HEK293 (cell line): ENCODE measurements around the gene ARF3.

Experiments used
- CTCF ChIA-PET: fragments of 350-600 bp; formaldehyde crosslinking; extraction: SDS; loops from one replicate; lab custom pipeline; 2021; ENCODE audit warnings: antibody characterized with exemption; lab: Yijun Ruan, JAX
- POLR2A ChIA-PET: fragments of 300-600 bp; formaldehyde crosslinking; extraction: SDS; loops from one replicate; lab custom pipeline; 2020; ENCODE audit warnings: antibody characterized with exemption, inconsistent platforms; lab: Yijun Ruan, JAX
- H3K27ac ChIP-seq: fragments of 200-500 bp; sonication (Bioruptor generic); 2 replicates; pipeline ENCODE4 v1.5.1; 2014; ENCODE audit warnings: low read depth, low read length, control low read depth, inconsistent platforms; ENCODE audit errors: extremely low read depth
- H3K36me3 ChIP-seq, 2 experiments: fragments of 200-500 bp in 1 of 2; sonication (Bioruptor generic) in 1 of 2; 1 replicate in 1 of 2; 2 replicates in 1 of 2; pipeline ENCODE4 v1.5.1; 2014 to 2017; ENCODE audit warnings: inconsistent platforms in 2 of 2, low read length in 2 of 2; ENCODE audit not compliant: control insufficient read depth in 2 of 2, insufficient read depth in 1 of 2
- H3K4me1 ChIP-seq: fragments of 200-500 bp; sonication (Bioruptor generic); 2 replicates; pipeline ENCODE4 v1.5.1; 2014; ENCODE audit warnings: mild to moderate bottlenecking, low read length, inconsistent platforms; ENCODE audit not compliant: control insufficient read depth, insufficient read depth
- H3K4me3 ChIP-seq: 2 replicates; pipeline ENCODE4 v1.5.1; 2011; ENCODE audit warnings: low read depth, mild to moderate bottlenecking, control low read depth, low read length, moderate library complexity
- H3K9me3 ChIP-seq: fragments of 200-500 bp; sonication (Bioruptor generic); 2 replicates; pipeline ENCODE4 v1.5.1; 2014; ENCODE audit warnings: low read depth, low read length, inconsistent platforms; ENCODE audit not compliant: control insufficient read depth, insufficient read depth
- ELK4 ChIP-seq: IDR thresholded peaks from 2 replicates; pipeline ENCODE4 v1.6.1; 2011; ENCODE audit warnings: mild to moderate bottlenecking, low read depth, low read length, borderline replicate concordance
- KLF9 ChIP-seq: fragments of 450-650 bp; formaldehyde crosslinking; IDR thresholded peaks from 2 replicates; pipeline ENCODE4 v1.5.1; 2016; ENCODE audit warnings: missing biosample characterization, missing genetic modification characterization, low read depth
- PRDM1 ChIP-seq: fragments of 450-650 bp; formaldehyde crosslinking; IDR thresholded peaks from 2 replicates; pipeline ENCODE4; 2016; ENCODE audit warnings: missing biosample characterization, missing genetic modification characterization
- SP3 ChIP-seq: fragments of 450-650 bp; formaldehyde crosslinking; IDR thresholded peaks from 2 replicates; pipeline ENCODE4 v1.5.1; 2016; ENCODE audit warnings: missing biosample characterization, missing genetic modification characterization
- ZBTB10 ChIP-seq: fragments of 450-650 bp; formaldehyde crosslinking; IDR thresholded peaks from 2 replicates; pipeline ENCODE4 v1.5.1; 2016; ENCODE audit warnings: missing biosample characterization, missing genetic modification characterization
- ZBTB26 ChIP-seq: fragments of 450-650 bp; formaldehyde crosslinking; optimal IDR thresholded peaks from 2 replicates; pipeline ENCODE3; 2016; ENCODE audit warnings: missing biosample characterization, mild to moderate bottlenecking, missing genetic modification characterization
- ZNF133 ChIP-seq: fragments of 450-650 bp; formaldehyde crosslinking; IDR thresholded peaks from 2 replicates; pipeline ENCODE4 v1.5.1; 2016; ENCODE audit warnings: missing biosample characterization, missing genetic modification characterization
- ZNF146 ChIP-seq: fragments of 450-650 bp; formaldehyde crosslinking; IDR thresholded peaks from 2 replicates; pipeline ENCODE4 v1.5.1; 2016; ENCODE audit warnings: missing biosample characterization, missing genetic modification characterization
- ZNF155 ChIP-seq: fragments of 450-650 bp; formaldehyde crosslinking; IDR thresholded peaks from 2 replicates; pipeline ENCODE4 v1.5.1; 2016; ENCODE audit warnings: missing biosample characterization, missing genetic modification characterization
- ZNF248 ChIP-seq: fragments of 450-650 bp; formaldehyde crosslinking; IDR thresholded peaks from 2 replicates; pipeline ENCODE4 v1.5.1; 2017; ENCODE audit warnings: missing biosample characterization, missing genetic modification characterization
- ZNF335 ChIP-seq: fragments of 450-650 bp; formaldehyde crosslinking; conservative IDR thresholded peaks from 2 replicates; pipeline ENCODE4 v1.5.1; 2016; ENCODE audit warnings: missing biosample characterization, missing genetic modification characterization
- ZNF350 ChIP-seq: fragments of 450-650 bp; formaldehyde crosslinking; IDR thresholded peaks from 2 replicates; pipeline ENCODE4 v1.5.0; 2017; ENCODE audit warnings: missing biosample characterization, mild to moderate bottlenecking, missing genetic modification characterization
- ZNF391 ChIP-seq: fragments of 450-650 bp; formaldehyde crosslinking; IDR thresholded peaks from 2 replicates; pipeline ENCODE4 v1.5.1; 2016; ENCODE audit warnings: low read depth, missing biosample characterization, missing genetic modification characterization, borderline replicate concordance
- ZNF544 ChIP-seq: fragments of 450-650 bp; formaldehyde crosslinking; IDR thresholded peaks from 2 replicates; pipeline ENCODE4 v1.5.0; 2017; ENCODE audit warnings: missing biosample characterization, missing genetic modification characterization
- ZNF580 ChIP-seq: fragments of 450-650 bp; formaldehyde crosslinking; IDR thresholded peaks from 2 replicates; pipeline ENCODE4 v1.5.1; 2016; ENCODE audit warnings: missing biosample characterization, missing genetic modification characterization
- ZNF654 ChIP-seq: fragments of 450-650 bp; formaldehyde crosslinking; IDR thresholded peaks from 2 replicates; pipeline ENCODE4 v1.5.1; 2016; ENCODE audit warnings: low read depth, missing biosample characterization, missing genetic modification characterization
- ZNF776 ChIP-seq: fragments of 450-650 bp; formaldehyde crosslinking; IDR thresholded peaks from 2 replicates; pipeline ENCODE4 v1.5.0; 2017; ENCODE audit warnings: missing biosample characterization, missing genetic modification characterization, borderline replicate concordance
- ZSCAN5A ChIP-seq: fragments of 450-650 bp; formaldehyde crosslinking; IDR thresholded peaks from 2 replicates; pipeline ENCODE4 v1.5.1; 2016; ENCODE audit warnings: missing biosample characterization, missing genetic modification characterization
- TF ChIP-seq, protein P1 (sequence below): fragments of 450-650 bp; formaldehyde crosslinking; IDR thresholded peaks from 2 replicates; pipeline ENCODE4 v1.5.1; 2017; ENCODE audit warnings: missing biosample characterization, missing genetic modification characterization
- TF ChIP-seq, protein P2 (sequence below): fragments of 450-650 bp; formaldehyde crosslinking; IDR thresholded peaks from 2 replicates; pipeline ENCODE4 v1.5.1; 2016; ENCODE audit warnings: missing biosample characterization, missing genetic modification characterization

Gene ARF3

GRCh38 chr12:48965298-48965838, 8.1 kb upstream of the ARF3 start:
- peaks cover 9% of the 10 kb centered on the region for H3K4me1 ChIP-seq
- POLR2A ChIA-PET: interaction anchor here (0.6 kb wide), 1 partner anchor 205 kb away, joined by 5 read pairs; no protein-coding TSS in a partner anchor
- H3K27ac ChIP-seq: no peak overlapping the region
- TF ChIP-seq ZNF544 (tag by site-specific recombination) (no peak), ZNF248 (no peak), ZSCAN5A (no peak), ZNF133 (tag by site-specific recombination) (no peak), ZNF335 (no peak), ZNF580 (tag by site-specific recombination) (no peak), PRDM1 (tag by site-specific recombination) (peak; percentile 22; the same call in 1 of the 2 replicates), KLF9 (no peak), ZNF350 (tag by site-specific recombination) (no peak), ZBTB26 (no peak), ELK4 (no peak), ZNF146 (tag by site-specific recombination) (no peak), SP3 (tag by site-specific recombination) (no peak), ZBTB10 (tag by site-specific recombination) (no peak), ZNF654 (tag by site-specific recombination) (peak; percentile 25), ZNF391 (no peak), ZNF776 (tag by site-specific recombination) (no peak), ZNF155 (tag by site-specific recombination) (no peak)
- TF ChIP-seq, protein P1, sequence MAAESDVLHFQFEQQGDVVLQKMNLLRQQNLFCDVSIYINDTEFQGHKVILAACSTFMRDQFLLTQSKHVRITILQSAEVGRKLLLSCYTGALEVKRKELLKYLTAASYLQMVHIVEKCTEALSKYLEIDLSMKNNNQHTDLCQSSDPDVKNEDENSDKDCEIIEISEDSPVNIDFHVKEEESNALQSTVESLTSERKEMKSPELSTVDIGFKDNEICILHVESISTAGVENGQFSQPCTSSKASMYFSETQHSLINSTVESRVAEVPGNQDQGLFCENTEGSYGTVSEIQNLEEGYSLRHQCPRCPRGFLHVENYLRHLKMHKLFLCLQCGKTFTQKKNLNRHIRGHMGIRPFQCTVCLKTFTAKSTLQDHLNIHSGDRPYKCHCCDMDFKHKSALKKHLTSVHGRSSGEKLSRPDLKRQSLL: no peak
- TF ChIP-seq, protein P2, sequence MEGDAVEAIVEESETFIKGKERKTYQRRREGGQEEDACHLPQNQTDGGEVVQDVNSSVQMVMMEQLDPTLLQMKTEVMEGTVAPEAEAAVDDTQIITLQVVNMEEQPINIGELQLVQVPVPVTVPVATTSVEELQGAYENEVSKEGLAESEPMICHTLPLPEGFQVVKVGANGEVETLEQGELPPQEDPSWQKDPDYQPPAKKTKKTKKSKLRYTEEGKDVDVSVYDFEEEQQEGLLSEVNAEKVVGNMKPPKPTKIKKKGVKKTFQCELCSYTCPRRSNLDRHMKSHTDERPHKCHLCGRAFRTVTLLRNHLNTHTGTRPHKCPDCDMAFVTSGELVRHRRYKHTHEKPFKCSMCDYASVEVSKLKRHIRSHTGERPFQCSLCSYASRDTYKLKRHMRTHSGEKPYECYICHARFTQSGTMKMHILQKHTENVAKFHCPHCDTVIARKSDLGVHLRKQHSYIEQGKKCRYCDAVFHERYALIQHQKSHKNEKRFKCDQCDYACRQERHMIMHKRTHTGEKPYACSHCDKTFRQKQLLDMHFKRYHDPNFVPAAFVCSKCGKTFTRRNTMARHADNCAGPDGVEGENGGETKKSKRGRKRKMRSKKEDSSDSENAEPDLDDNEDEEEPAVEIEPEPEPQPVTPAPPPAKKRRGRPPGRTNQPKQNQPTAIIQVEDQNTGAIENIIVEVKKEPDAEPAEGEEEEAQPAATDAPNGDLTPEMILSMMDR (tag by site-specific recombination): peak; percentile 53; the same call in 1 of the 2 replicates
- TF ChIP-seq, all 188 proteins: peak for 3
- CTCF ChIA-PET: interaction anchor here (0.5 to 10.8 kb wide), 3 partner anchors 12 to 24 kb away, joined by 3 to 79 read pairs (median 62); partner anchors contain the start of gene WNT1
- Histone ChIP-seq H3K9me3 (no peaks in the 10 kb centered on the region), H3K4me3 (no peak overlapping the region), H3K36me3 (no peaks in the 10 kb centered on the region)
